Pancreas (tissue), 10 donors: ENCODE data around the gene SGO2. TPM values are rescaled to one million over a fixed set of nuclear protein-coding genes. Genes with fewer than 3 reads are reported as not detected.
"Not testable (repeated sequence)": the region's sequence is repeated elsewhere in the genome, so short reads cannot be mapped to it uniquely, and the experiment has no call there.

Source experiments
- ATAC-seq, 4 donors: fragments of 200-7000 bp; cut with Tn5 transposase; one replicate each; pipeline versions ENCODE4 v1.8.0 to v1.9.1; 2020; ENCODE audit warnings: mild to moderate bottlenecking in 4 of 4, moderate library complexity in 4 of 4
- DNase-seq, 6 donors: peaks; one replicate each; pipeline ENCODE4 v3.0.0-alpha.2; 2020
- FAIRE-seq: peaks from 2 replicates; lab custom pipeline; 2012; peaks lifted over from hg19 to GRCh38; lab: Jason Lieb, UNC
- H3K27ac ChIP-seq, 4 donors: fragments of 200-600 bp; sonication (generic); 1 replicate in 3 of 4; 2 replicates in 1 of 4; pipeline versions ENCODE4 v1.5.0 to v1.8.0; 2020
- H3K27me3 ChIP-seq, 4 donors: fragments of 200-600 bp; one replicate each; pipeline ENCODE4 v1.8.0; 2021
- H3K36me3 ChIP-seq, 3 donors: fragments of 200-600 bp; sonication (generic) in 1 of 3; one replicate each; pipeline versions ENCODE4 v1.5.0 to v1.8.0; 2020 to 2021
- H3K4me1 ChIP-seq, 3 donors: fragments of 200-600 bp; one replicate each; pipeline ENCODE4 v1.8.0; 2021
- H3K4me3 ChIP-seq, 4 donors: fragments of 200-600 bp; sonication (generic) in 2 of 4; one replicate each; pipeline versions ENCODE4 v1.5.0 to v1.8.0; 2020 to 2021
- H3K9me3 ChIP-seq, 4 donors: fragments of 200-600 bp; one replicate each; pipeline ENCODE4 v1.8.0; 2021
- CTCF ChIP-seq, 4 donors: fragments of 200-600 bp; sonication (generic) in 3 of 4; IDR thresholded peaks; one replicate each; pipeline versions ENCODE4 v1.5.0 to v1.8.0; 2021; ENCODE audit warnings: antibody characterized with exemption in 4 of 4
- WGBS, 2 donors: extraction: QIAGEN DNeasy Blood & Tissue Kit; methylation state at CpG; one replicate each; pipeline ENCODE4 v1.1.7; 2013; 5-methylcytosine and 5-hydroxymethylcytosine counted together
- intact Hi-C, 3 donors: fragments of 100-400 bp; cut with DNase I; formaldehyde crosslinking; loops; one replicate each; pipeline versions ENCODE4 v1.11.1 to v1.14.2; 2022
- polyA plus RNA-seq, 2 donors: library from polyadenylated mRNA; stranded (reverse); fragments of 200-250 nt; gene quantifications; one replicate each; pipeline ENCODE4 v1.2.3, GENCODE V29; 2013
- total RNA-seq, 6 donors: library from RNA; stranded (reverse); fragmentation: NEBNext Ultra II Directional in 4 of 6; extraction: Animal tissue kit (Norgen Biotek cat#: 25700) in 4 of 6; gene quantifications; one replicate each; pipeline versions ENCODE4 v1.2.1 to v1.2.4, GENCODE V29; 2021 to 2023
- donor health status: healthy with polysubstance abuse.
- donor health status: DM: no; HTN: no; CAD: no; lungs with moderate emphysema.
- donor health status: DM: no; HTN: no; CAD: no.
- donor health status: control.
- donor health status: control.
- donor health status: Bipolar disorder and iron deficiency.
- donor health status: DM: yes; HTN: yes; CAD: no.
- donor health status: DM: no; HTN: no; CAD: no.
- donor health status: DM: no; HTN: no; CAD: no.
- donor health status: DM: yes; HTN: yes; CAD: no.

The SGO2 gene
- total and polyA plus RNA-seq, 8 donors: 0.27 to 0.83 (median 0.52) TPM

DNA sequence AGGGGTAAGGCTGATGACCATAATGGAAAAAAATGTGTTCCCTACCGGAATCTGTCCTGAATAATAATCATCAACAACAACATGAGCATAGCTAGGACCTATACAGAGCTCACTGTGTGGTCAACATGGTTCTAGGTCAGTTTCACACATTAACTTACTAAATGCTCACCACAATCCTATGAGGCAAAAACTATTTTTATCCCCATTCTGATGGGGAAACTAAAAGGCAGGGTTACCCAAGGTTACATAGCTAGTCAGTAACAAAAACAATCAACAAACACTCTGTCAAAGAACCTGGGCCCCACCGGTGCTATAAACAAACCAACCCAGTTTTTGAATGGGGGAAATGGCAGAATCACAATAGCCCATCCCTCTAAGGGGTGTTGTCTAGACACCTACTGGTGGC is 100.0 kb downstream of the SGO2 start:
- FAIRE-seq (no peak), DNase-seq (no peak), ATAC-seq (peak in 1 of 4 donors; percentile 14)
- Histone ChIP-seq H3K4me3 (no peak overlapping the region), H3K36me3 (peaks cover 0 to 30% (median 9%) of the 10 kb centered on the region in 3 donors), H3K27ac (no peak overlapping the region), H3K4me1 (no peaks in the 10 kb centered on the region), H3K9me3 (no peaks in the 10 kb centered on the region), H3K27me3 (no peaks in the 10 kb centered on the region)
- intact Hi-C loops: no loop called here
- 76 to 81% methylated on average over 2 of the region's 2 CpGs for WGBS, 2 donors
- TF ChIP-seq CTCF (IDR thresholded peaks at IDR 0.05): no peak

- intact Hi-C loops: no loop called here
- no peak for ATAC-seq
- no peak for FAIRE-seq
Measured at GRCh38 chr2:200627110-200627770, 101.2 kb downstream of the SGO2 start.

GRCh38 chr2:200628461-200628860 is 102.5 kb downstream of the SGO2 start:
- H3K27me3 ChIP-seq, H3K4me1 ChIP-seq, ATAC-seq, H3K9me3 ChIP-seq, H3K27ac ChIP-seq, FAIRE-seq, DNase-seq, H3K4me3 ChIP-seq, intact Hi-C loops: not testable (repeated sequence)
- WGBS, 2 donors: 90 to 92% methylated on average over 4 of the region's 4 CpGs
- H3K36me3 ChIP-seq: peaks cover 0 to 30% (median 8%) of the 10 kb centered on the region in 3 donors

More at GRCh38 chr2:200627110-200627770, 101.2 kb downstream of the SGO2 start:
- no peak for TF ChIP-seq CTCF (IDR thresholded peaks at IDR 0.05)
- H3K36me3 ChIP-seq: peaks cover 0 to 30% (median 9%) of the 10 kb centered on the region in 3 donors
- no peaks in the 10 kb centered on the region for H3K4me1 ChIP-seq
- no peak overlapping the region for H3K4me3 ChIP-seq
- H3K9me3 ChIP-seq: no peaks in the 10 kb centered on the region
- WGBS, 2 donors: 85 to 87% methylated on average over 4 of the region's 4 CpGs
- H3K27me3 ChIP-seq: no peaks in the 10 kb centered on the region
- no peak for DNase-seq
- no peak overlapping the region for H3K27ac ChIP-seq

GRCh38 chr2:200631287-200631686 is 105.3 kb downstream of the SGO2 start:
- no peak for FAIRE-seq
- ATAC-seq: no peak
- Histone ChIP-seq H3K27me3 (no peaks in the 10 kb centered on the region), H3K4me1 (no peaks in the 10 kb centered on the region), H3K27ac (no peak overlapping the region), H3K4me3 (no peak overlapping the region), H3K9me3 (no peaks in the 10 kb centered on the region), H3K36me3 (peaks cover 0 to 13% (median 6%) of the 10 kb centered on the region in 3 donors)
- no peak for TF ChIP-seq CTCF (IDR thresholded peaks at IDR 0.05)
- 91 to 96% methylated on average over 1 of the region's 1 CpG for WGBS, 2 donors
- DNase-seq: no peak
- intact Hi-C loops: no loop called here

Other genes starting within 250 kb of the SGO2 start
- 10 to 100 TPM; 28.8 to 87.0 (median 40.8) TPM for gene SPATS2L, start 219.5 kb upstream of the SGO2 start, total RNA-seq
- gene SPATS2L, start 219.5 kb upstream of the SGO2 start, polyA plus RNA-seq: 10 to 100 TPM; 29.0 to 53.8 TPM
- gene KCTD18, start 16.1 kb upstream of the SGO2 start, total RNA-seq: 10 to 100 TPM in 3 of 6 donors, 1 to 10 TPM in 3; 8.9 to 13.5 (median 10.3) TPM
- 1 to 10 TPM; 5.0 to 8.1 TPM for gene KCTD18, start 16.1 kb upstream of the SGO2 start, polyA plus RNA-seq
- 100 to 1,000 TPM in 5 of 6 donors, 10 to 100 TPM in 1; 94.6 to 181 (median 136) TPM for gene AOX1, start 59.8 kb downstream of the SGO2 start, total RNA-seq
- 10 to 100 TPM; 17.8 to 29.2 TPM for gene AOX1, start 59.8 kb downstream of the SGO2 start, polyA plus RNA-seq